Measurements from ENCODE around the gene EFCAB6. TPM values are rescaled to one million over a fixed set of nuclear protein-coding genes. Genes with fewer than 3 reads are reported as not detected.

The EFCAB6 gene
- total RNA-seq, 1 donor from 2014 or later = 0.23 TPM

DNA sequence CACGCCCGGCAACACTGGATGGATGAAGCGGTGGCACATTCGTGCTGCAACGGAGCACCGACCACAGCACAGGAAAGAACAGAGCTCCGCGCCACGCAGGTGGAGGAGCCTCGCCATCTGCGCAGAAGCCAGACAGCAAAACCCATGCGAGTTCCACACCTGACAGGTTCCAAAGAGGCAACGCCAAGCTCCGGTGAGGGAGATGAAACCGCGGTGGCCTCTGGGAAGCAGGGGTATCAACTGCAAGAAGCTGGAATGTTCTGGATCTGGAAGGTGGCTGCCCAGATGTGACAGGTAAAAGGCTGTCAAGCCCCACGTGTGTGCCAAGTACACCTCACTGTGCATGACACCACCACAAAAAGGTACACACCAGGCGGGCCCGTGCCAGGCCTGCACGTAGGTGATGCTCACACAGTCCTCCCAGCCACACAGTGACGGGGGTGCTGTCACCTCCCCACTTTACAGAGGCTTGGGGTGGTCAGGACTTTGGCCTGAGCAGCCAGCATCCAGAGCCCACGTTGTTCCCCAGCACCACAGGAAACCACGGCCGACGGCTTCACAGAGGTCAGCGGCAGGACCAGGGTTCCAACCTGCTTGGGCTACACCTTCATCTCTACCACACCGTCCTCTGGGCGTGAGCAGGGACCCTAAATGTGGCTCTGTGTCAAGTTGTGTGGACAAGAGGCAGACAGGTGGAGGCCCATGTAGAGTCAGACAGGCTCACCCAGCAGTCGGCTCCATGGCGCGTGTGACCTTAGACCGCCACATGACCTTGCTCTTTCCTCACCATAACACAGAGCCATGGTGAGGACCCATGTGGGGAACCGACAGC lies 19.7 kb upstream of the EFCAB6 start:
- no peak for DNase-seq (ENCODE audit: extremely low read depth, low read depth, low spot score)

DNA sequence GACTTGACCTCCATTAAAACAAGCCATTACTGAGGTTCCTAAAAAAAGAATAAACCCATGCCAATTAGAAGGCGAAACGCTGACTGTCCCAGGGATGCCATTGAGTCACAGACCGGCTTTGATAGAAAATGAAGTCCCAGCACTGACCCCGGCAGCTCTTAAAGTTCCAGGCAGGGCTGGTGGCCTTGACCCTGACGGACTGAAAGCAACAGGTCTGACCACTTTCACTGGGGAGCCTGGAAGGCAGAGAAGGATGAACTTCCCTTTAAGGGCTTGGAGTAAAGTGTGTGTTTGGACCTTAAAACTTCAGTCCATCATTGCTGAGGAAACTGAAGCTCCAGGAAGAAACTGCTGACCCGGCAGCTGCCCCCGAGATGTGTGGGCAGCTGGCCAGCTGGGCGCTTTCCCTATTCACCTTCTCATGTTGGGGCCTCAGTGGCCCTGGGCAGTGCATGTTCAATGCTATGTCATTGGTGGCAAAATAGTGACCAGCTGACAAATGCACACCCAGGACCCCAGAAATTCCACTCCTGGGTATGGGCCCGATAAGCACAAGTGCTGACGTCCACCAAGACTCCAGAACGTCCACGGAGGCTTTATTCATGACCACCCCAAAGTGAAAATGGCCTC lies 18.9 kb upstream of the EFCAB6 start:
- DNase-seq (ENCODE audit: extremely low read depth, low read depth, low spot score) = no peak

DNA sequence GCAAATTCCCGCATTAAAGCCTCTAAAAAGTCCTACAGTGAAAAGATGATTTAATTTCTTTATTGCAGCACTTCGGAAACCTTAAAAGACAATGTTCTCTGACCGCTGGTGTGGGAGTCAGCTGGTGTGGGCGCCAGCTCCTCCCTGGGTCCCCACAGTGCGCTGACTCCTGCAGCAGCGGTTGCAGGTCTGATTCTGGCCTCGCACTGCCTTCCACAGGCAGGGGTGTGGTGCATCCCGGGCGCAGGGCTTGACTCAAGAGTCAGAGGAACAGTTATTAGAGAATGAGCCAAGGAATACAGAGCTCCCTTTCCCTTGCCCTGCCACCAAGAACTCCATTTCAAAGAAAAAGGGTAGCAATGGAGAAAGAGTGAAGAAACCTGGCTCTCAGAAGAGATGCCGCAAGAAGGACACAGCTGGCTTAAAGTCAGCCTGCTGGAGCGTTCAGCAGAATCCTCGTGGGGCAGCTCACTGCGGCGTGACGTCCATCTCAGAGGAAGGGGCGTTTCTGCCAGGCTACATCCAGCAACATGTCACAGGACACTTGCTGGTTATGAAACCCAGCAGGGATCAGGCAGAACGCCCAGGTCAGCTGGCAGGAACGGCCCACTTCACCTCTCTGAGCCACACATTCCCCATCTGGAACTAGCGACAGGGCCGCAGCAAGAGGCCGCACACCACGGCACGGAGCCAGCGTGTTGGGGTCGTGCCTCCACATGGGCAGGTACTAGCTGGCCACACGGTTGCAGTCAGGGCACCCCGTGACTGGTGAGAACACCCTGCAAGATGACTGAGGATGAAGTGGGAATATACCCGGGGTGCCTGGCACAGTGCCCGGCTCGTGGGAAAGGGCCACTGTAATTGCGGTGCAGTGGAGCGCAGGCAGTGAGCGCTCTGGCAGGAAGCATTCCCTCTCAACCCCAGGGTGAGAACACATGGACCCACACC lies 18.1 kb upstream of the EFCAB6 start:
- DNase-seq (ENCODE audit: extremely low read depth, low read depth, low spot score) = no peak

DNA sequence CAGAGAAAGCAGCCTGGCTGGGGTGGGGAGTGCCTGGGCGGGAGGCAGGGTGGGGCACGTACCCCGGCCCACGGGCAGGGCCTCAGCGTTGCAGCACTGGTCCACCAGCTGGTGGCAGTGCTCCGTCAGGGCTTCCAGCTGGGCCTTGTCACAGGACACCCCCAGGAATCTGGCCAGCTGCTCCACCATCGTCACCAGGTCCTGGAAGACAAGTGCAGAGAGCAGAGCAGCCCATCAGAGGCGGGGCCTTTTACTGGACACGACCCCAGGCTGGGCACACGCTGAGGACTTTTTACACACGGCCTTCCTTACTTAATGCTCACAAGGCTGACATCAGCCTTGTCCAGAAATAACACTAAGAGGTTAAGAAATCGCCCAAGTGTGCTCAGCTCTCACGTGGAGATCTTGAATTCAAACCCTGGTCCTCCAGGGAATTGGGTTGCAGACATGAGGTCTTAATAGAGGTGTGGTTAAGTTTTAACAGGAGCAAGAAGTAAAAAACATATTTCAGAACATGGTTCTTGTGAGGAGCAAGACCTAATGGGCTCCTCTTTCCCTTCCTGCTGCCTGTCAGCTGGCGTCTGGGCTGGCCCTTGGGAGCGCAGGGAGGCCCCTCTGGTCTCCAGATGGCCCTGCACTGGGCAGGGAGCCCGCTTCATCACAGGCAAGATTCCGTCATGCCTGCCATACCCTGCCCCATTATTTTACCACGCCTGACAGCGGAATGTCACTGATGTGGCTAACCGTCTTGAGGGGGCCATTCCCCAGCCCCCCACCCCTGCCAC lies 17.1 kb upstream of the EFCAB6 start:
- DNase-seq (ENCODE audit: extremely low read depth, low read depth, low spot score) = no peak

DNA sequence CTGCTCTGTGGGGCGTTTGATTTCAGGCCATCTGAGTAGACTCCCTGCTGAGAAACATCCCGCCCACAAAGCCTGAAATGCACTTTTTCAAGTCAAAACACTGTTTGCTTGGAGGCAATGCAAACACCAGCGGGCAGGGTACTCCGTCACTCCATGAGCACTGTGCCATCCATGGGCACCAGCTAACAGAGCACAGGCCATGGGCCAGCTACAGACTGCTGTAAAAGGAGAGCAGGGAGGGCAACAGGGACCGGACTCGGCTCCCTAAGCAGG lies 16.6 kb upstream of the EFCAB6 start:
- no peak for DNase-seq (ENCODE audit: extremely low read depth, low read depth, low spot score)

DNA sequence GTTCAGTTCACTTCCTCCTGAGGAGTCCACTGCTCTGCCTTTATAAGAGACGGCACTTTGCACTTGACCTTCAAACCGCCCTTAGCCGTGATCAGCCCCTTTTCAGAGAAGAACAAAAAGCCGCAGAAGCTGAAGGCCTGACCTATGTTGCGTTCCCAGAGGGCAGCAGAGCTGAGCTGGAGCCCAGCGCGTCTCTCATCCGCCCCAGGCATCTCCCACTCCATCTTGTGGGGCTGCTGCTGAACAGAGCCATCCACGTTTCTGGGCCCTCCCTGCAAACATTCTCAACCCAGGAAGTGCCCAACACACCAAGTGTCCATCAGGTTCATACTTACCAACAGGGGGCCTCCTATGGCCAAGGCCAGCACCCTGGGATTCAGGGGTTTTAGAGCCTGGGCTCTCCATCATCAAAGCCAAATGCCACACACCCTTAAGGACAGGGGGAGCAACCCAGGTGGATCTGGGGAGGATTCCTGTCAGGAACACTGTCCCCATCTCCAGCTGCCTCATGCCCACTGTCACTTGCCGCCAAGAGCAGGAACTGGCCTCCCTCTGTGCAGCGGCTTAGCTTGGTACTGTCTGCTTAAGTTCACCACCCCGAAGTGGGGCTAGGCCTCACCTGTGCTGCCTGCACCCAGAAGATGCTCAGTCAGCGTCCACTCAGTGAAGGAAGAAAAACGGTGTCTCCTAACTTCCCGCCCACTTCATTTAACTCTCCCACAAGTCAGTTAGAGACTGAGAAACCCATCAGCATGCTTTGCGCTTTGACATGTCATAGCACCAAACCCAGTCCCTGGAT lies 16.0 kb upstream of the EFCAB6 start:
- no peak for DNase-seq (ENCODE audit: extremely low read depth, low read depth, low spot score)

DNA sequence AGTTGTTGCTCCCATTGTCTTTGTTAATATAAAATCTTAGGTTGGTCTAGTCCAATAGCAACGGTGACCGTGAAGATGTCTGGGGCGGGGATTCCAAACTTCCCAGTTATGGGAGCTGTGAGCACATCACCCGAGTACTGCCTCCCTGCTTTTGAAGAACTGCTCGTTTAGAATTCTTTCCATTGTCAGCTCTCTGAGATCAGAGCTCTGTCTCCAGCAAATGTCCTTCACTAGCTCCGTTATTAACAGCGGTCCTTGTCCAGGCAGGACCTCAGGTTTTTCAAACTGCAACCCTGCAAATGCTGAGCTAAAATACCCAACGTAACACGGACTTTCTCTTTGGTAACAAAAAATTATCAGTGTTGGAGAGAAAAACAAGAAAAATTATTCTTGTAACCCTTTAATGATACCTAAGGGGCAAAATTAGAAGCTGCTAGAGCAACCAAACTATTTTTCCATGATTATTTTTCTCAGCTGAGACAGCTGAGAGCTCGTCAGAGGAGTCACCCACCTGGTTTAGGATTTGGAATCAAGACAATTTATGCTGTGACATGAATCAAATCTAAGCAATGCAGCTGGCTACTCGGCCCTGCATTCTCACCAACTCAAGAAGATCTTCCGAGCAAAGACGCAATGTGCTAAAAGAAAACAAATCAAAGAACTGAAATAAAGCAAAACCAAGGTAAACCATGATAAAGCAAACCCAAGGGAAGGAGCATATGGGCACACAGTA lies 15.1 kb upstream of the EFCAB6 start:
- DNase-seq (ENCODE audit: extremely low read depth, low read depth, low spot score) = no peak

DNA sequence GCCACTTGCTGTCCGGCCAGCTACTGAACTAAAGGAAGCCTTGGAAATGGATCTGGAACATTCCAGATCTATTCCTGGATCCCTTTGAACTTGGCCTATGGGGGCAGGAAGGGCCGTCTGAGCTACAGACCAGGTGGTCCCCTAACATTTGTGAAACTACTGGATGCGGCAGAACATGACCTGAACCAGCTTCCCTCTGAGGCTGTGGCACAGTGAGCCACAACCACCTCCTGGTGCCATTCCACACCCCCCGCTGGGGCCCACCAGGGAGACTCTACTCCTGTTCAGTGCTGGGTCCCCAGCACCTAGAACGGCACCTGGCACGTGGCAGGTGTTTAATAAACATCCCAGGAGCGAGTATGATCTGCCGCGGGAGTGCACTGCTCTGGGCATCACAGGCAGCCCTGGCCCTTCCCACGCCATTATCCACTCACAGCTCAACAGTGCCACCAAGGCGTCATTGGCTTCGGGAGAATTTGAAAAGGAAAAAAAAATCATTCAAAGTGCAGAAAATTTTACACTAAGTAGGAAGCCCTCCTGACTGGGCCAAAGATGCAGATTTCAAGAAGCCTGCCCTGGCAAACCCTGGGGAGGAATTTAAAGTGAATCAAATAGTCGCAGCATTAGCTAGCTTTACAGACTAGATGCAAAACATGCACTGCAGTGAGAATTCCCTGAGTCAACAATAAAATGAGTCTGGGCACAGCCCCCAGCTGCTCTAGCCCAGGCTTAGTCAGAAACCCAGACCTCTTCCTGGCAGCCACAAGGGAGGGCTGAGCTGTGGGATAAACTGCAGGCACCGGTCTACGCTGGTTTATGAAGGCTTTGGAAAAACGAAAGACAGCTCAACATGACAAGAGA lies 14.3 kb upstream of the EFCAB6 start:
- DNase-seq (ENCODE audit: extremely low read depth, low read depth, low spot score) = no peak

DNA sequence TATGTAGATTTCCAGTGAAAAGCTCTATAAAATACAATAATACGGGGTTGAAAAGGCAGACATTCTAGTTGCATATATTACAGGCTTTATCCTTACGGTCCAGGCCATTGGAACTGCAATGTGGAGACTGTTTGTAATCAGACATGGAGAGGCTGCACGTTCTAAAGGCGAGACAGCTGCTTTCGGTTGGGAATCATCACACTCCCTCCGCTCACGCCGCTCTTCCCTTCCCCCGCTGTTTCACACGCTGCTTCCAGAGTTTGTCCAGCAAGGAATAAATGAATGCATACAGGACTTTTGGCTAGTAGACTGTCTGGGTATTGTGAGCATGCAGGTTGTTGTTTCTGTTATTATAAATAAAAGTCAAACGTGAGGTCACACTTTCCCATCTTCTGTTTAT lies 13.5 kb upstream of the EFCAB6 start:
- DNase-seq (ENCODE audit: extremely low read depth, low read depth, low spot score) = no peak

DNA sequence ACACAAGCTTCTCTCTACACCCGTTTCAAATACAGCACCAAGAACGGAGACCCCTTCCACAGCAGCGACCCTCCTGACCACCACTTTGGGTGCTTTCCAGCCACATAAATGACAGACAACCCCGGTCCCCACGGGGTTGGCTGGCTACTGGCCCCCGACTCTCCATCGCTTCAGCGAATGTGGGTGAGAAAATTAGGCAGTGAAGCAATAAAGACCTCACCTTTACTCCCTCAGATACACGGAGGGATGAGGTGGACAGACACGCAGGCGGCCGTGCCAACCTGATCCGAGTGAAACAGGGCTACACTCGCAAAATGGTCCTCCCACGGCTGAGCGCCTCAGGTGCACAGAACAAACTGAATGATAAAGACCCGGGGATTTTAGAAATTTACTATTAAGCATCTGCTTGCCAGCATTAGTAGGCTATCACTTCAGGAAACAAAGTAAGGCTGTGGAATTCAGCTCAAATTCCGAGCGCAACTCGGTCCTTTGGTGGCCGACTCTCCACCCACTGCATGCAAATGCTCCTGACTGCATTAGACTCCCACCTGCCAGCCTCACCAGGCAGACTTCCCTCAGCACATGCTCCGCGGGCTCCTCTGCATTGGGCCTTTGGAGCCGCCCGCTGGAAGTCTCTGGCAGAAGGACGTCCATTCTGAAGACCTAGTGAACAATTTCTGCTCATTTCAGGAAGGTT lies 12.8 kb upstream of the EFCAB6 start:
- DNase-seq (ENCODE audit: extremely low read depth, low read depth, low spot score) = no peak

DNA sequence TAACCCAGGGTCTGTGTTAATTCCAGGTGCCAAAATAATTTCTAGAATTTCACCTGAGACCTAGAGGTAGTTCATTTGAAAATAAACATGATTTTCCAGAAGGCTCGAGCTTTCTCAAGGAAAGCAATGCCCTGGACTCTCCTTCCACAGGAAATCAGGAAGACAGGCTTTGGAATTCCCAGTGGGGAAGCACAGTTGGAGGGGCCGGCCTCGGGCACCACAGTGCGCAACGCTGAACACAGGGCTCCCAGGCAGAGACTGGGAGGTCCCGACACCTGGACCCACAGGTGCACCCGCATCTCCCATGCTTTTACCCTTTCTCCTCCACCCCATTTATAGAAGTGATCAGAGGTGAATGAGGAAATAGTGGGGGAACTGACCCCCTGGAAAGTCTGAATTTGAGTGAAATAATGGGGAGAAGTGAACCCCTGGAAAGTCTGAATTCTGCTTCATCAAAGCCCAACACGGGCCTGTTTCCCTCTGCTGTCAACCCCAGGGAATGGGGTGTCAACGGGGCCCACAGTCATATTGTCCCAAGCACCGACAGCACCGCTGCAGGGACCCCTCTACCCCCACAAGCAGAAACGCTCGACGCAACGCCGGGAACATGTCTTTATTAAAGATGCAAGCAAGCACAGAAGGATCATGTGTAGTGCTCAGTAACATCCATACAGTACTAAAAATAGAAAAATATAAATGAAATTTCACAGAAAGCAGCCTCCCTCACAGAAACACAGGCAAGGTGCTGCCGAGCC lies 12.0 kb upstream of the EFCAB6 start:
- DNase-seq (ENCODE audit: extremely low read depth, low read depth, low spot score) = no peak

DNA sequence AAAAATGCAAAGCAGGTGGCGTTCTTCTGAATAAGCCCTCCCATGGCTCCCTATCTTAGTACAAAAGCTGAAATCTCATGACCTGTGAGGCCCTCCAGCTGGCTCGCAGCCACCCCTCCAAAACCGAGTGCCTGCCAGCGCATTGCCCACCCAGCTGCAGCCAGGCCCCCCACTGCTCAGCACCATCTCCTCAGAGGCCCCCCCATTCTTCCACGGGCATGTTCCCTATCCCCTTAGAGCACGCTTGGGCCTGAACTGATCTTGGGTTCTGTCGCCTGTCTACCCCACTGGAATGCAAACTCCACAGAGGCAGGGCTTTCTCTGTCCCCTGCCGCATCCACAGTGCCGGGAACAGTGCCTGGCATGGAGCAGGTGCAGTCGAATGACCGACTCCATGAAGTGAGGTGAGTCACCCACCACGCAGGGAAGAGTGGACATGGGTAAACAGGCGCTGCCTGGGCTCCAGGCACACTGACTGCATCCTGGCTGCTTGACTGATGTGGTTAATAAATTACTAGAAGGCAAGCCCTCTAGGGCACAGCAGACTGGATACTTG lies 11.3 kb upstream of the EFCAB6 start:
- no peak for DNase-seq (ENCODE audit: extremely low read depth, low read depth, low spot score)

DNA sequence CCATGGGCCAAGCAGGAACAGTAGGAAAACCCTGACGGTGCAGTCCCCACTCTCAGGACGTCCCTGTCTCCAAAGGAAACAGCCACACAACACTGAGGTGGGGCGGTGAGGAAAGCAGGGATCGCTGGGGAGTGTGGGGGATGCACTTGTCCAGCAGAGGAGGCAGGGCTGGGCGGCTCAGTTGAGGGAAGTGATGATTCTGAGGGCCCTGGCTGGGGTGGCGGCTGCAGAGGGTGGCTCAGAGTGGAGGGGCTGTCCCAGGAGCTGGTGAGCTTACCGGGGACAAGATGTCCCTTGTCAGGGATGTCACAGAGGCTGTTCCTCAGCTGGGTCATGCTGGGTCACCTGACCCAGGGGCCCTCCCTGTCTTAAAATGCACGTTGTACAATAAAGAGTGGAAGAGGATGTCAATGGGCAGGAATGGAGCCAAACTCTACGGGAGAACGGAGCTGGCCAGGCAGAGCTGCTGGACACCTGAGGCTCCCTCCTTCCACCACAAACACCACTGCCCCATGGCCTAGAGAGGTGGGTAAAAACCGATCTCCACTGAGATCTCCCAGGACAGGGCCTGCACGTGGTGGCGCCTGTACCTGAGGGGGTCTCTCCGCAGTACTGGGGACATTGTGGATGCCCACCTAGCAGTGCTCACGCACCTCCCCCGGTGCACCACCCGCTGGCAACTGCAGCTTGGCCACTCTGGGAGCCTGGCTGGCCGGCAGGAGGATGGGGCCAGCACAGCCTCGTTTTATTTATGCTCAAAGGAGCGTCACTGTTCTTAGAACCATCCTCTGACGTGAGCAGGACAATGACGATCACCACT lies 9.7 kb upstream of the EFCAB6 start:
- DNase-seq (ENCODE audit: extremely low read depth, low read depth, low spot score) = no peak

DNA sequence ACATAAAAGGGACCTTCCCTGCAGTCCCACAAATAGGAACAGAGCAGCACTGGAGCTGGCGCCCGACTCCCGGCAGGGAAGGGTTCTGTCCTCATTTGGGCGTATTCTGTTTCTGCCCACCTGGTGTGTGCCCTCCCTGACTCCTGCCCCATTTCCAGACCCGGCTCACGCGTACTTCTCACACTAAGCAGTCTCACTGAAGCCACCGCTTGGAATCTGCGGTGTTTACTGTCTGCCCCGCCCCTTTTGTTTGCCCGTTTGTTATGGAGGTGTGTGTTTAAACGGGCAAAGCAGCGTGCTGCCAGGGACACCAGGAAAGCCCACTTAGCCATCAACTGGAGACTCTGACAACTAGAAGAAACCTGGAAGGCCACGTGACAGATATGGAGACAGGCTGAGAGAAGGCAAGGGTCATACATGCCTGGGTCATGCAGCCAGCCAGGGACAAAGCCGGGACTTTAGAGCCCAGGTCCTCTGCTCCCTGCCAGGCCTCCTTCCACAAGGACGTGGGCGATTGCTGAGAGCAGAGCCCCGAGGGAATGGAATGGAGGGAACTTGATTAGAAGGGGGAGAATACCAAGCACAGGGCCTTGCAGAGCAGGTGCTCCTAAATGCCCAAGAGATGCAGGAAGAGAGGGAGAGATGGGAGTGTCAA lies 8.7 kb upstream of the EFCAB6 start:
- DNase-seq (ENCODE audit: extremely low read depth, low read depth, low spot score) = no peak

DNA sequence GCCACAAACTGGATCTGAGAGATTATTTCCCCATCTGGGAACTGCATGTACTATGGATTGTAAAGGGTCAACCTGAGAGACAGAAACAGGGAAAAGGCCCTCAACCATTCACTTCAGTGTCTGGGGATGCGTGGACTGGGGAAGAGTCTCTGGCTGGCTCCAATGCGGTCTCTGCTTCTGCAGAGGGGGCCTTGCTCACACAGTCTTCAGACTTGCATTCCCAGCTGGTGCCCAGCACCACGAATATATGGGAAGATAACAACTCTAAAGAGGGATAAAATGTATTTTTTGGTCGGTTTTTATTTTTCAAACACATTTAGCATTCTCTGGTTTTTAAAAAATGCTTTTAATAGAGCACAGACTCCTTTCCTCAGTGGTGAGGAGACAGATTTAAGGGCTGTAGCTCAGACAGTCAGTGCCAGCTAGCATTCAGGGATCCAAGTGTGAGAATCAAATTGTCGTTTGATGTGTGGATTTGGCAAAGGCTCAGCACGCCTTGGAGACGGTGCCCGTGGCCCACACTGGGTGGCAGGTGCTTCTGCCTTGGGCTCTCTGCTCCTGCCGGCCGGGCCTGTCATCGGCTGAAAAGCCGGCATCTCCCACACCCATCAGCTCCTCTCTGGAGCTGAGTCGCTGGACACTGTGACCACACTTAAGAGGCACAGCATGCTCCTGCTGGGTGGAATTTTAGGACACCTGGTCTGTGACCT lies 8.0 kb upstream of the EFCAB6 start:
- DNase-seq (ENCODE audit: extremely low read depth, low read depth, low spot score) = no peak
